Activated CD4-positive, alpha-beta memory T cell treated with anti-CD3 and anti-CD28 coated beads, Interleukin-2, amount 10 ng/mL, durations not matched to agents 7 days and 5 days (primary cell): Measurements from ENCODE around the gene SPTB. TPM values are rescaled to one million over a fixed set of nuclear protein-coding genes. Genes with fewer than 3 reads are reported as not detected.
A peak's percentile ranks its signal among the peaks of the same experiment; 100 is the strongest.

Source experiments
- CTCF ChIA-PET: fragments of 350-600 bp; sonication (Branson Sonifier 250); formaldehyde crosslinking; loops from one replicate; lab custom pipeline; 2021; ENCODE audit warnings: antibody characterized with exemption, inconsistent platforms; lab: Charles Lee
- POLR2A ChIA-PET: fragments of 350-600 bp; sonication (Branson Sonifier 250); formaldehyde crosslinking; loops from one replicate; lab custom pipeline; 2021; ENCODE audit warnings: antibody characterized with exemption; lab: Charles Lee
- DNase-seq: peaks from one replicate; pipeline ENCODE4 v3.0.0-alpha.2; 2020
- H3K27ac Mint-ChIP-seq: one replicate; pipeline ENCODE4 v1.8.0; 2021; ENCODE audit warnings: mild to moderate bottlenecking, mixed read lengths
- H3K27me3 Mint-ChIP-seq: one replicate; pipeline ENCODE4 v1.8.0; 2021; ENCODE audit warnings: mixed read lengths
- H3K36me3 Mint-ChIP-seq: one replicate; pipeline ENCODE4 v1.8.0; 2021; ENCODE audit warnings: low read depth, mixed read lengths
- H3K4me1 Mint-ChIP-seq: one replicate; pipeline ENCODE4 v1.8.0; 2021; ENCODE audit warnings: mixed read lengths
- H3K4me3 Mint-ChIP-seq: one replicate; pipeline ENCODE4 v1.8.0; 2021; ENCODE audit warnings: mild to moderate bottlenecking, mixed read lengths
- H3K9me3 Mint-ChIP-seq: one replicate; pipeline ENCODE4 v1.8.0; 2021; ENCODE audit warnings: mixed read lengths
- total RNA-seq, 2 experiments: library from RNA; stranded (reverse); gene quantifications; one replicate each; pipeline ENCODE4 v1.2.3, GENCODE V29; 2021

Gene SPTB
- total RNA-seq = under 1 TPM; 0.08 to 0.10 TPM

DNA sequence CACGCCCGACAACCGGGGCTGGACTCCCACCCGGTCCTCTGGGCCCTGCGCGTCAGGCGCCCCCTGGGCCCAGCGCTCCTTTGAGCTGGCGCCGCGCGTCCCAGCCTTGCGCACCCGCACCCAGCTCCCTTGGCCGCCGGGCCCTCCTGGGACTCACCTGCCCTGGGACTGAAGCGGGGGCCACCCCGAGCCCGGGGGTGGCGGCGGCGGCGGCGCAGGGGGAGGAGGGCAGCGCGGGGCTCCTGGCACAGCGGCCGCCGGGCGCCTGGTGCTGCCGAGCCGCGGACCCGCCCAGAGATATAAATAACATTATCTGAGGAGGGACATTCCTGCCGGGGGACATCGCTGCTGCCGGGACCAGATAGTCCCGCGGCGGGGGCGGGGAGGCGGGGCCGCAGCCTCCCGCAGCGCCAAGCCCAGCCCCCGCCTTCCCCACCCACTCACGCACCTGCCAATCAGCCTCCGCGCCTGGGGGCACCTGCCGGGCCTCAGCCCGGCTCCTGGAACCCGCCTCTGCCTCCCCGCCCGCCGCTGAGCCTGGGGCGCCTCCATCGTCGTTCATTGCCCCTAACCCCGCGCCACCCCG is at the start of gene SPTB:
TSS of gene SPTB (minus strand) at position 273 of the 586 bp plus-strand sequence. CDS start 56,813 bp downstream, outside the sequence.
- ChIA-PET POLR2A (no interaction called here), CTCF (interaction anchor here (0.7 to 4.1 kb wide), 4 partner anchors 12 to 56 kb away, joined by 3 to 54 read pairs (median 8); no protein-coding TSS in a partner anchor)
- Mint-ChIP-seq H3K4me1 (peaks cover 11% of the 10 kb centered on the region), H3K36me3 (no peaks in the 10 kb centered on the region), H3K9me3 (no peaks in the 10 kb centered on the region), H3K27me3 (peaks cover 72% of the 10 kb centered on the region), H3K4me3 (peak within 1 kb of the TSS; percentile 73), H3K27ac (no peak within 1 kb of the TSS)
- DNase-seq = peak; percentile 45

DNA sequence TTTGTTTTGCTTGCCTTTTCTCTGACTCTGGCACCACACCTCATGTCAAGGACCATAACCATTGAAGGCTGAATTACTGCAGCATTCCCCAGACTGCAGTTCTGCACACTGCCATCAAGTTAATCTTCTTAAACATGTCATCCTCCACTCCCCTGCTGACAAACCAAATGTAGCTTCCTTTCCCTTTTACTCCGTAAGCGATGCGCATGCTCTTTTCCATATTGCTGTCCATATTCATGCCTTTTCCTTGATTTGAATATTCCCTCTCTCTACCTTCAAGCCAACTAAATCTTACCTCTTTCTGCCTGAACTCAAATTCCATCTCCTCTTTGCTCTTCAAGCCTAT is 49.3 kb upstream of the SPTB start:
- H3K36me3 Mint-ChIP-seq = peaks cover 59% of the 10 kb centered on the region
- H3K4me3 Mint-ChIP-seq = no peak overlapping the region
- no peak for DNase-seq
- CTCF ChIA-PET = interaction anchor here (1.3 to 1.5 kb wide), 2 partner anchors 14 to 37 kb away, joined by 3 read pairs; no protein-coding TSS in a partner anchor
- no peaks in the 10 kb centered on the region for H3K9me3 Mint-ChIP-seq
- peaks cover 20% of the 10 kb centered on the region for H3K4me1 Mint-ChIP-seq
- H3K27ac Mint-ChIP-seq = no peak overlapping the region
- no peaks in the 10 kb centered on the region for H3K27me3 Mint-ChIP-seq
- POLR2A ChIA-PET = interaction anchor here (6.1 kb wide), 1 partner anchor 14 kb away, joined by 60 read pairs; the partner anchor contains the start of gene CHURC1

DNA sequence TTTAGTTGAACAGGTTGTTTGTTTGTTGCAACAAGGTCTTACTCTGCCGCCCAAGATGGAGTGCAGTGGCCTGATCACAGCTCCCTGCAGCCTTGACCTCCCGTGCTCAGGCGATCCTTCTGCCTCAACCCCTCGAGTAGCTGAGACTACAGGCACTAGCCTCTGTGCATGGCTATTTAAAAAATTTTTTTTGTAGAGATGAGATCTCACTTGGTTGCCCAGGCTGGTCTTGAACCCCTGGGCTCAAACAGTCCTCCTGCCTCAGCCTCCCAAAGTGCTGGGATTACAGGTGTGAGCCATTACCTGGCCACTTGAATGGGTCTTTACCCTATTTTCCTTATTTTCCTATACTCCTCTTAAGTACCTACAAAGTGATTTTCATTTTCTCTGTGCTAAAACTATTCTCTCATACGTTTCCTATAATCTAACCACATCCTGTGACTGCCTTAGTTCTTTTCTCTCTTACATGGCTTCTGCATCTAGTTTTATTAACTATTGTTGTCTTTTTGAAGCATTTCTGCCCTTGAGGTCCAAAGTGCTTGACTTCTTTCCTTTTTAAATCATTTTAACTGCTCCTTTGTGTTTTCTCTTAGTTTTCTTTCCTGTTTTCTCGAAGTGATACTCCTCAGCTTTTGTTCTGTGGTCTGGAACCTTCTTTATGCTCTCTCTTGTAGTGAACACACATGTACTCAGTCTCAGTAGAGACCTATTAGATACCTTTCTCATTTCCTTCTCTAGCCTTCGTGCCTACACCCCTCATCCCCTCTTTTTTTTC is 48.7 kb upstream of the SPTB start:
- Mint-ChIP-seq H3K27ac (no peak overlapping the region), H3K4me1 (peaks cover 21% of the 10 kb centered on the region), H3K27me3 (no peaks in the 10 kb centered on the region), H3K4me3 (no peak overlapping the region), H3K36me3 (peaks cover 61% of the 10 kb centered on the region), H3K9me3 (no peaks in the 10 kb centered on the region)
- ChIA-PET POLR2A (interaction anchor here (0.8 to 6.1 kb wide), 3 partner anchors 10 to 23 kb away, joined by 3 to 60 read pairs (median 4); partner anchors contain the start of gene CHURC1), CTCF (interaction anchor here (1.3 to 1.5 kb wide), 3 partner anchors 14 to 37 kb away, joined by 3 to 5 read pairs (median 3); no protein-coding TSS in a partner anchor)
- DNase-seq = no peak

DNA sequence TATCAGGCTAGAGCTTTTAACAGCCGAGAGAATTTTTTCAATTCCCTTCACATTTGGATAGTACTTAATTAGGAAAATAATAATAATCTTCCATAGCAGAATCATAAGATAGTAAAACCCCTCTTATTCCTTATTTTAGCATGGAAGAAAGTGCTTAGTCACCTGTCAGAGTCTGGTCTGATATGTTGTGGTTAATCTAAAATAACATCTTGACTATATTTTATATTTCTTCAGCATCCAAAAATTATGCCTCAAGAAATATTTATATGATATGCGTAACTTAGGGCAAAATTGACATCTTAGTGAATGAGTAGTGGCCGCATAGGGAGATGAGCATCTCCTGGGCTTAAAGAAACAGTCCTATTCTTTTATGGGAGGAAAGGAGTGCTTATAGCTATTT is 47.3 kb upstream of the SPTB start:
- H3K27ac Mint-ChIP-seq = peak overlapping the region; percentile 10
- no peaks in the 10 kb centered on the region for H3K27me3 Mint-ChIP-seq
- no peak overlapping the region for H3K4me3 Mint-ChIP-seq
- H3K36me3 Mint-ChIP-seq = peaks cover 48% of the 10 kb centered on the region
- ChIA-PET CTCF (interaction anchor here (1.6 to 3.6 kb wide), 2 partner anchors 10 to 12 kb away, joined by 3 to 15 read pairs; partner anchors contain the start of gene CHURC1), POLR2A (interaction anchor here (0.6 to 6.1 kb wide), 5 partner anchors 9 to 488 kb away, joined by 3 to 60 read pairs (median 5); partner anchors contain the start of gene CHURC1)
- no peak for DNase-seq
- peaks cover 24% of the 10 kb centered on the region for H3K4me1 Mint-ChIP-seq
- H3K9me3 Mint-ChIP-seq = no peaks in the 10 kb centered on the region

DNA sequence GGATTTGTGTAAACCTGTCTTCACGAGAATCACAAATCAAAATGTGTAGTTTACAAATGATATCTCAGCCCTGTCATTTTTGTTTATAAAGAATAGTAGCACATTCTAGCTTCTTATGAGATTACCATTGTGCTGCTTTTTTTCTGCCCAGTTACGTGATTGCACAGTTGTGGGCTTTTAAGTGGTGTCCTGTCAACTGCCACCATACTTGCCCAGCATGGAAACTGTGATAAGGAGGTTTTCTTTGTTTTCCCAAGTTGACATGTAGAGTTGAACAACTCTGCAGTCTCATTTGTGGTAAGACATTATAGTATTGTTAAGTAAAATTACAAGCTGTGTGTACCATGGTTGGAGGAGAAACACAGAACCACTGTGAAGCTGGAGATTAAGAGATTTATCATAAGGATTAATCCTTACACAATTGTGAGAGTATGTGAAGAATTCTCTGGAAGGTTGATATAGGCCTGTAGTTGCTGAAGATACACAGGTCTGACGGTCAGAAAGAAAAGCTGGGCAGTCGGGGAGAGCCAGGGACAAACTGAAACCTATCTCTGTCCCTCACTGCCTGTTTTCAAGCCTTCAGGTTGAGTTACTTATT is 46.8 kb upstream of the SPTB start:
- peaks cover 49% of the 10 kb centered on the region for H3K36me3 Mint-ChIP-seq
- ChIA-PET POLR2A (interaction anchor here (0.6 to 6.1 kb wide), 4 partner anchors 8 to 489 kb away, joined by 3 to 60 read pairs (median 4); partner anchors contain the start of gene CHURC1), CTCF (interaction anchor here (1.6 to 3.6 kb wide), 2 partner anchors 10 to 12 kb away, joined by 3 to 15 read pairs; partner anchors contain the start of gene CHURC1)
- H3K9me3 Mint-ChIP-seq = no peaks in the 10 kb centered on the region
- peak overlapping the region; percentile 10 for H3K27ac Mint-ChIP-seq
- H3K4me3 Mint-ChIP-seq = no peak overlapping the region
- H3K27me3 Mint-ChIP-seq = no peaks in the 10 kb centered on the region
- no peak for DNase-seq
- peaks cover 29% of the 10 kb centered on the region for H3K4me1 Mint-ChIP-seq

DNA sequence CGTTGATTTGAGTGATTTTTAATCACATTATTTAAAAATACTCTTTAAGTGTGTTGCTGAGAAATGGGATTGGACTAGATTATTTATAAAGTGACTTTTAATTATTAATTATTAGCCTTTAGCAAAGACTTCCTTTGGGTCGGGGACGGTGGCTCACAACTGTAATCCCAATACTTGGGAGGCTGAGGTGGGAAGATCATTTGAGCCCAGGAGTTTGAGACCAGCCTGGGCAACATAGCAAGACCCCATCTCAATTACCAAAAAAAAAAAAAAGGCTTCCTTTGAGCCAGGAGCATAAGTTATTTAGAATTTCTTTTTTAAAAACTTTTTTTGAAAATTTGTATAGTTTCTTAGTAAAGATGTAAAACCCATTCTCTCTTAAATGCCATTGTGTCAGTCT is 43.3 kb upstream of the SPTB start:
- no peak for DNase-seq
- H3K4me3 Mint-ChIP-seq = no peak overlapping the region
- no peak overlapping the region for H3K27ac Mint-ChIP-seq
- H3K9me3 Mint-ChIP-seq = no peaks in the 10 kb centered on the region
- peaks cover 36% of the 10 kb centered on the region for H3K4me1 Mint-ChIP-seq
- POLR2A ChIA-PET = no interaction called here
- peaks cover 49% of the 10 kb centered on the region for H3K36me3 Mint-ChIP-seq
- CTCF ChIA-PET = no interaction called here
- no peaks in the 10 kb centered on the region for H3K27me3 Mint-ChIP-seq

DNA sequence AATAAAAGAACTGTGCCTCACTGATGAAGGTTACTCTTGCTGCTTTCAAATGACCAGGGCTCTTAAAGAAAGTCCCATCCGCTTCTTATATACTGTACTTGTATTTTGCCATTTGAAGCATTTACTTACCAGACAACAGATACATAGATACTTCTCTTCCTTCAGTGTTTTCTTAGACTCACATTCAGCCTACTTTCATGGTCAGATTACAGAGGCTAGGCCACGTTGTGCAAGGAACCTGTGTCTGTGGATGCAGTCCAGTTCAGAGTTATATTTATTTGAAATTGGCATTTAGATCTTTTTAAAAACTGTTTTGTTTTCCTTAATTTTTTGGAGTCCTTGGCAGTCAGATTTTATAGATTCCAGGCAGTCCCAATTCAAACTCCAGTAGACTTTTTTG is 40.8 kb upstream of the SPTB start:
- peaks cover 47% of the 10 kb centered on the region for H3K36me3 Mint-ChIP-seq
- ChIA-PET CTCF (interaction anchor here (1.0 to 1.7 kb wide), 2 partner anchors 10 to 98 kb away, joined by 4 to 6 read pairs; no protein-coding TSS in a partner anchor), POLR2A (interaction anchor here (0.8 kb wide), 1 partner anchor 112 kb away, joined by 3 read pairs; no protein-coding TSS in a partner anchor)
- peaks cover 44% of the 10 kb centered on the region for H3K4me1 Mint-ChIP-seq
- DNase-seq = no peak
- H3K4me3 Mint-ChIP-seq = no peak overlapping the region
- H3K9me3 Mint-ChIP-seq = no peaks in the 10 kb centered on the region
- H3K27me3 Mint-ChIP-seq = no peaks in the 10 kb centered on the region
- H3K27ac Mint-ChIP-seq = no peak overlapping the region

DNA sequence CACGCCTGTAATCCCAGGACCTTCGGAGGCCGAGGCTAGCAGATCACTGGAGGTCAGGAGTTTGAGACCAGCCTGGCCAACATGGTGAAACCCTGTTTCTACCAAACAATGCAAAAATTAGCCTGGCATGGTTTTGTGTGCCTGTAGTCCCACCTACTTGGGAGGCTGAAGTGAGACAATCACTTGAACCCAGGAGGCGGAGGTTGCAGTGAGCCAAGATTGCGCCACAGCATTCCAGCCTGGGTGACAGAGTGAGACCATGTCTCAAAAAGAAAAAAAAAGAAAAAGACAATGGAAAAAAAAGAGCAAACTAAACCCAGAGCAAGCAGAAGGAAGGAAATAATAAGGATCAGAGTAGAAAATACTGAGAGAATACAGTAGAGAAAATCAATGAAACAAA is 39.9 kb upstream of the SPTB start:
- ChIA-PET CTCF (interaction anchor here (1.0 kb wide), 1 partner anchor 97 kb away, joined by 4 read pairs; no protein-coding TSS in a partner anchor), POLR2A (interaction anchor here (0.8 kb wide), 1 partner anchor 111 kb away, joined by 3 read pairs; no protein-coding TSS in a partner anchor)
- H3K4me1 Mint-ChIP-seq = peaks cover 49% of the 10 kb centered on the region
- H3K27ac Mint-ChIP-seq = no peak overlapping the region
- H3K36me3 Mint-ChIP-seq = peaks cover 50% of the 10 kb centered on the region
- no peak for DNase-seq
- H3K9me3 Mint-ChIP-seq = no peaks in the 10 kb centered on the region
- no peak overlapping the region for H3K4me3 Mint-ChIP-seq
- no peaks in the 10 kb centered on the region for H3K27me3 Mint-ChIP-seq

DNA sequence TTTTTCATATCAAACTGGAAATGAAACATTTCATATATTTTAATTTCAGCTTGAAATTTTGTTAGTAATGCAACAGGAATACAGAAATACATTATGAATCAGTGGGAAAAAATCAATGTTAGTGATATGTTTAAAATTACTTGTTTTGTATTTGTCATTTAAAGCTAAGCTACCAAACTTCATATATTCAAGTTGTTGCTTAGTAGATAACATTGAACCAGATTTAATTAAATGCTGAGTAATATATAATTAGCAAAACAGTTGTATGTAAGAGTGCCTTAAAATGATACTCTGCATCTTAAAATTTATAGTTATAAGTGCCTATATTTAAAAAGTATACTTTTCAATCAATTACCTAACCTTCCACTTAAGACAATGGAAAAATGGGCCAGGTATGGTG is 39.5 kb upstream of the SPTB start:
- peaks cover 46% of the 10 kb centered on the region for H3K36me3 Mint-ChIP-seq
- H3K4me1 Mint-ChIP-seq = peaks cover 46% of the 10 kb centered on the region
- H3K9me3 Mint-ChIP-seq = no peaks in the 10 kb centered on the region
- ChIA-PET POLR2A (interaction anchor here (1.4 kb wide), 1 partner anchor 9 kb away, joined by 4 read pairs; no protein-coding TSS in a partner anchor), CTCF (interaction anchor here (1.0 kb wide), 1 partner anchor 96 kb away, joined by 4 read pairs; no protein-coding TSS in a partner anchor)
- no peaks in the 10 kb centered on the region for H3K27me3 Mint-ChIP-seq
- DNase-seq = no peak
- H3K27ac Mint-ChIP-seq = no peak overlapping the region
- no peak overlapping the region for H3K4me3 Mint-ChIP-seq

DNA sequence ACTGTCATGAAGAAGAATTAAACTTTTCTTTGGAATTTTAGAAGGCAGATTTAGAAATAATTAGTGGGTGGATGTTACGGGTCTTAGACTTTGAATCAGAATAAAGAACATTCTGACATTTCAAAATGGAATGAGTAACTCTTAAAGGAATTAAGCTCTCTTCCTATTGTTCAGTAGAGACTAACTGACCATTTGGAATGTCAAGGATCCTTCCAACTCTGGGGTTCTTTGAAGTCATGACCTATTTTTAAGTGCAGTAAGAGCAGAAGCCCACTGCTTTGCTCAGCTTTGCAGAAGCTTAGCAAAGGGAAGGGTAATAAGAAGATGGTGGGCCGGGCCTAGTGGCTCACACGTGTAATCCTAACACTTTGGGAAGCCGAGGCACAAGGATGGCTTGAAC is 38.5 kb upstream of the SPTB start:
- peaks cover 40% of the 10 kb centered on the region for H3K36me3 Mint-ChIP-seq
- POLR2A ChIA-PET = interaction anchor here (1.0 to 1.4 kb wide), 2 partner anchors 9 to 10 kb away, joined by 4 to 5 read pairs; no protein-coding TSS in a partner anchor
- no peak overlapping the region for H3K27ac Mint-ChIP-seq
- peaks cover 50% of the 10 kb centered on the region for H3K4me1 Mint-ChIP-seq
- DNase-seq = no peak
- no peaks in the 10 kb centered on the region for H3K27me3 Mint-ChIP-seq
- H3K4me3 Mint-ChIP-seq = no peak overlapping the region
- CTCF ChIA-PET = no interaction called here
- no peaks in the 10 kb centered on the region for H3K9me3 Mint-ChIP-seq

DNA sequence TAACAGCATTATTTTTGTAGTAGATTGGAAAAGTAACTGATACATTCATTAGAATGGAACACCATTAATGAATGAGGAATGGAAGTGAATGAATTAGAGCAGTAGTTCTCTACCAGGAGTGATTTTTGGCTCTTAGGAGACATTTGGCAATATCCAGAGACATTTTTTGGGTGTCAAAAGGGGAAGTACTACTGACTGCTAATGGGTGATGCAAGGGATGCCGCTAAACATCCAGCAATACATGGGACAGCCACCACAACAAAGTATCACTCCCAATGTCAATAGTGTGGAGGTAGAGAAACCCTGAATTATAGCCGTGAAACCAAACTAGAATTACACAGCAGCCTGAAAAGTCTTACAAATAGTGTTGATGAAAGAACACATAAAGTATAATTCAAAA is 36.1 kb upstream of the SPTB start:
- CTCF ChIA-PET = interaction anchor here (2.6 kb wide), 1 partner anchor 10 kb away, joined by 15 read pairs; no protein-coding TSS in a partner anchor
- peaks cover 43% of the 10 kb centered on the region for H3K4me1 Mint-ChIP-seq

DNA sequence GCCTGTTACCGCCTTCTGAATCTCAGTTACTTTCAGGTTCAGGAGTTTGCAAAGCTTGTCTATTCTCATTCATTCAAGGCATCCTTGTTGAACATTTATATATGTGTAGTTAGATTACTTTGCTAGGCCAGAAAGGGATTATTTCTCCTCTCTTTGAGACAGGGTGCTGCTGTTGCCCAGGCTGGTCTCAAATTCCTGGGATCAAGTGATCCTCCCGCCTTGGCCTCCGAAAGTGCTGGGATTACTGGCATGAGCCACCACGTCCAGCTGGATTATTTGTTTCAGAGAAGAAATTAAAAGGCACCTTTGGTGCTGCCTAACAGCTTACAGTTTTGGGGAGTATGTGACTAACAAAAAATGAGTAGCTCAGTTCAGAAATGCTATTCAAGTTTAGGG is 35.3 kb upstream of the SPTB start:
- ChIA-PET POLR2A (interaction anchor here (0.7 to 3.5 kb wide), 18 partner anchors 12 to 528 kb away, joined by 3 to 60 read pairs (median 4); partner anchors contain the start of genes FNTB, GPX2 and ZBTB25), CTCF (interaction anchor here (0.7 to 2.6 kb wide), 5 partner anchors 10 to 278 kb away, joined by 3 to 15 read pairs (median 3); no protein-coding TSS in a partner anchor)
- H3K36me3 Mint-ChIP-seq = peaks cover 25% of the 10 kb centered on the region
- no peak for DNase-seq
- no peaks in the 10 kb centered on the region for H3K9me3 Mint-ChIP-seq
- peaks cover 38% of the 10 kb centered on the region for H3K4me1 Mint-ChIP-seq
- H3K27ac Mint-ChIP-seq = peak overlapping the region; percentile 84
- peak overlapping the region; percentile 81 for H3K4me3 Mint-ChIP-seq
- peaks cover 5% of the 10 kb centered on the region for H3K27me3 Mint-ChIP-seq

More for the DNA sequence above, 36.1 kb upstream of the SPTB start:
- H3K27me3 Mint-ChIP-seq = peaks cover 3% of the 10 kb centered on the region
- POLR2A ChIA-PET = interaction anchor here (1.3 to 3.5 kb wide), 4 partner anchors 11 to 191 kb away, joined by 3 to 60 read pairs (median 7); no protein-coding TSS in a partner anchor
- H3K4me3 Mint-ChIP-seq = peak overlapping the region; percentile 81
- peaks cover 32% of the 10 kb centered on the region for H3K36me3 Mint-ChIP-seq
- DNase-seq = no peak
- H3K27ac Mint-ChIP-seq = no peak overlapping the region
- no peaks in the 10 kb centered on the region for H3K9me3 Mint-ChIP-seq
